ENCODE measurements around the gene ERH.
"Not testable (repeated sequence)": the region's sequence is repeated elsewhere in the genome, so short reads cannot be mapped to it uniquely, and the experiment has no call there.

The ERH gene

DNA sequence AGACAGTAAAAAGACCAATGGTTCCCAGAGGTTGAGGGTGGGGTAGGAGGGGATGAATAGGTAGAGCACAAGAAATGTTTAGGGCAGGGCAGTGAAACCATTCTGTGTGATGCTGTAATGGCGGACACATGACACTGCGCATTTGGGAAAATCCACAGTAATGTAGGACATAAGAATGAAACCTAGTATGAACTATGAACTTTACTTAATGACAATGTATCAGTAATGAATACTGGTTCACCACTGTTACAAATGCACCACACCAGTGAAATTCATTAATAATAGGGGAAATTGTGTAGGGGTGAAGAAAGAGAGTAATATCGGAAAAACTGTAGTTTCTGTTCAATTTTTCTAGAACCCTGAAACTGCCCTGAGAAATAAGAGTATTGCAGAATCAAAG, 5.6 kb downstream of the ERH start:
- no peak for DNase-seq

DNA sequence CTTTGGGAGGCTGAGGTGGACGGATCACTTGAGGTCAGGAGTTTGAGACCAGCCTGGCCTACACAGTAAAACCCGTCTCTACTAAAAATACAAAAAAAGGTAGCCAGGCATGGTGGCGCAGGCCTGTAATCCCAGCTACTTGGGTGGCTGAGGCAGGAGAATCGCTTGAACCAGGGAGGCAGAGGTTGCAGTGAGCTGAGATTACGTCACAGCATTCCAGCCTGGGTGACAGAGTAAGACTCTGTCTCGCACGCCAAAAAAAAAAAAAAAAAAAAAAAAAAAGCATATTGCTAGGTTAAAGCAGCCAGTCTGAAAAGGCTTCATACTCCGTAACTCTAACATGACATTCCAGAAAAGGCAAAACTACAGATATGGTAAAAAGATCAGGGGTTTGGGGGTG, 6.7 kb downstream of the ERH start:
- DNase-seq, result not testable (repeated sequence)

DNA sequence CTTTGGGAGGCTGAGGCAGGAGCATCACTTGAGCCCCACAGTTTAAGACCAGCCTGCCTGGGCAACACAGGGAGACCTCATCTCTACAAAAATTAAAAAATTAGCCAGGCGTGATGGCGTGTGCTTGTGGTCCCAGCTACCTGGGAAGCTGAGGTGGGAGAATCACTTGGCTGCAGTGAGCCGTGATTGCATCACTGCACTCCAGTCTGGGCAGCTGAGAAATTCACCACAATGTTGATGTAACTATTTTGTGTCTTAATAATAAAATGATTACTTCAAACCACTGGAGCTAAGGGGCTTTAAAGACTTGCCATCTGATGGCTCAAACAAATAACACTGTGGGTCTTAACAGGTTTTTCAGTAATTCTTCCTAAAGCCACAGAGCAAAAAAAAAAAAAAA, 10.8 kb downstream of the ERH start:
- no peak for DNase-seq

DNA sequence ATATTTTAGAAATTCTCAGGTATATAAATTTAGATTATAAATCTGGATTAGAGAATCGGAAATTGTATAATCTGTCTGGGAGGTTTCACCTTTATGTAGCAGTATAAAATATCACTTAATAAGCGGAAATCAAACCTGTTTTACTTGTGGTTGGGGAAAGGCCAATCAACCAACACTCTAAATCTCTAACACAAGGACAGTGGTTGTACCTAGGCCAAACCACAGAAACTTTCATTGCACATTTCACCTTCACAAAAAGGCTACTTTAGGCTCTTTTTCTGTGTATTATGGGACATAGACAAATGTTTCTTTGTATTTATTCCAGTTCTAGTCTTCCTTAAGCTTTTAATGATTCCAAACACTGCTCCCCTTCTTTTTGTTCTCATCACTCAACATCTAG, 19.8 kb downstream of the ERH start:
- DNase-seq, result no peak

DNA sequence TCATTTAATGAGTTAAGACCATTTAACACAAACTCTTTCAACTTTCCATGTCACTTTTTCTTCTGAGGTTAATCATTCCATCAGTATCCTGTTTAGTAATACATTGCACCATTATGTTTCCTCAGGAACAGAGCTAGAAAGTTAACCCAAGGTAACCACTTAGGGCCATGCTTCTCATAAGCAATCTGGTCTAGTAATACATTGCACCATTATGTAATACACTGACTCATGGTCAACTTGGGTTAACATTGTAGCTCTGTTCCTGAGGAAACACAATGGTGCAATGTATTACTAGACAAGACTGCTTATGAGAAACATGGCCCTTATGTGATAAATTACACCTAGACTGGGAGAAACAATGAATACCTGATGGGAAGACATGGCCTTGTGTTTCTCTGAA, 21.7 kb downstream of the ERH start:
- no peak for DNase-seq

DNA sequence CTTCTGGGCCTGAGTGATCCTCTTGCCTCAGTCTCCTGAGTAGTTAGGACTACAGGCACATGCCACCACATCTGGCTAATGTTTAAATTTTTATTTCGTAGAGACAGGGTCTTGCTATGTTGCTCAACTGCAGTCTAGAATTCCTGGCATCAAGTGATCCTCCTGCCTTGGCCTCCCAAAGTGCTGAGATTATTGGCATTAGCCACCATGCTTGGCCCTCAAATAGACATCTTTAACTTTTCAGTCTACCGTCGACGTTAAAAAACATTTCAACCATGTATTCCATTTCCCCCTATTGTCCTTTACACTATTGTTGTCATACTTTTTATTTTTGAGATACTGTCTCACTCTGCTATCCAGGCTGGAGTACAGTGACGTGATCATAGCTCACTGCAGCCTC, 22.4 kb downstream of the ERH start:
- no peak for DNase-seq

DNA sequence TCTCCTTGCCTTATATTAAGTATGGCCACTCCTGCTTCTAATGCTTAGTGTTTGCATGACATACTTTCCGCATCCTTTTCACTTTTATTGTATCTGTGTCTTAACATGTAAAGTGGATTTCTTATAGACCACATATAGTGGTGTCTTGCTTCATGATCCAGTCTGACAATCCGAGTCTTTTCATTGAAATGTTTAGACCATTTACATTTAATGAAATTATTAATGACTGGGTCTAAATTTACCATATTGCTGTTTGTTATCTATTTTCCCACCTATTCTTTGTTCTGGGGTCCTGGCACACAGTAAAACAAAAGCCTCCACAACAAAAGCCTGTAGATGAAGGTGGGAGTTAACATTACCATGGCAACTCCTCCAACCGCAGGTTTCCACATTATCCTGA, 22.9 kb downstream of the ERH start:
- no peak for DNase-seq

DNA sequence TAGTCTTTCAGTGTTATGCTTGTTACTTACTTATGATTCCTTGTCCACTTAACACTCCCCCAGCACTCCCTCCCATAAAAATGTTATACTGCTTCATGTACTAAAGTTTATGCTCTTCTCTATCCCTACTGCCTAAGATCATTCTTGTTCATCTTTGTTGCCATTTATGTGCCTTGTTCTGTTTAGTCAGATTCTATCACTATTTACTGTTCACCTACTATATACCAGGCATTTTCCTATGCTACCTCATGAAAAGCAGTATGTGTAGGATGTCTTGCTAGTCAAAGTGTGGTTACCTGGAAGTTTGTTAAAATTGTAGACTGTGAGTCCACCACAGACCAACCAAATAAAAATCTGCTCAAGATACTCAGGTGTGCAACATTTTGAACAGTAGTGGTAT, 23.9 kb downstream of the ERH start:
- DNase-seq, result no peak

DNA sequence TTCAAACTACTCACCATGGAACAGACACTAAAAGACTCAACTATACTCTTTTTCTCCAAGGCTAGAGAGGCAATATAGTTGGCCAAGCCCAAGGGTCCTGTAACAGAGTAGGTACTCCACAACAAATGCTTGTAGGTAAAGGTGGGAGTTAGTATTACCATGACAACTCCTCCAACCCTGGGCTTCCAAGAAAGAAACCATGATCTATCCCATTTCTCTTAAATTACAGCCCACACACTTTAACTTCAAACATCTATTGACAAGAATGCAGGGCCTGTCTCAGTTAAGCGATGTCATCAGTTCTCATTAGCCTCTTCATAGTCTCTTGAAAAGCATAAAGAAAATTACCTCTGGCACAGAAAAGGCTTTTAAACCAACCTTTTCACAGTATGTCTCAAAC, 25.0 kb downstream of the ERH start:
- no peak for DNase-seq

DNA sequence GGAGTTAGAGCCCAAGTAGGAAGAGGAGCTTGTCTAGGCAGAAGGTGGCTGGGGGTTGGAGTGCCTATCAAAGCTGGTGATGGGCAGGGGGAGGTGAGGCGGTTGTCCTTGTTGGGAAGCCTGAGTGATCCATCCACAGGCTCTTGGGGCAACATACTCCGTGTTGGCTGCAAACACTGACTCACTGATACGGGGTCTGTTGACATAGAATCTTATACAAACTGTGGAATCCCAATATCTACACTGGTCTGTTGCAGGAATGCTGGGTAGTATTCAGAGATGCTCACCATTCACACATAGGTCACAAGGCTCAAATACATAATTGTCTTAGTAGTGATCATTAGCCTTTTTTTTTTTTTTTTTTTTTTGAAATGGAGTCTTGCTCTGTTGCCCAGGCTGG, 26.0 kb downstream of the ERH start:
- no peak for DNase-seq

DNA sequence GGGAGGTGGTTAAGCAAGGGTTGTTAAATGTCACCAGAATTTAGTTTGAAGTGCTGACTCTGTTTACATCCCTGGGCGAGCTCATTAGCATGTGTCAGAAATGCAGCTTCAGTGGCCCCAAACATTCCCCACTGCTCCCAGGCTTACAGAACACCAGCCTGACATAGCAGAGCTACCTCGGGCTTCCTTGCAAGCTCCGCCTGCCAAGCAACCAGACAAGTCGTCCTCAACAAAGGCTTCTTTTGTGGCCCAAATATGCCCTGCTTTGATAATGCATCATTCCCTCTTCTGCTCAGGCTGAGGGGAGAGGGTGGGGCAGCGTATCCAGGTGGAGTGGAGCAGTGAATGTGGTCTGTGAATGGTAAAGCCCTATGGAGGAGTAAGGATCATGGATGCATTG, 28.0 kb downstream of the ERH start:
- no peak for DNase-seq

DNA sequence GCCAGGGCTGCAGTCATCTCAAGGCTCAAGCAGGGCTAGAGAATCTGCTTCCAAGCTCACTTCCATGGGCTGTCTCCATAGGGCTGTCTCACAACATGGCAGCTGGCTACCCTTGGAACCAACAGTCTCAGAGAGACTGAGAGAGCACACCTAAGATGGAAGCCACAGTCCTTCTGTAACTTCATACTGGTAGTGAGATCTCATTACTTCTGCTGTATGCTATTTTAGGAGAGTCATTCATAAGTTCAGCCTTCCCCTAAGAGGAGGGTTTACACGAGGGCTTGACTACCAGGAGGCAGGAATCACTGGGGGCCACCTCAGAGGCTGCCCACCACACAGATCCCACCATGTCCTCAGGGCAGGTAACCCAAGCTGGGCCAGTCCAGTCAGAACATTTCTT, 29.7 kb downstream of the ERH start:
- DNase-seq, result no peak

DNA sequence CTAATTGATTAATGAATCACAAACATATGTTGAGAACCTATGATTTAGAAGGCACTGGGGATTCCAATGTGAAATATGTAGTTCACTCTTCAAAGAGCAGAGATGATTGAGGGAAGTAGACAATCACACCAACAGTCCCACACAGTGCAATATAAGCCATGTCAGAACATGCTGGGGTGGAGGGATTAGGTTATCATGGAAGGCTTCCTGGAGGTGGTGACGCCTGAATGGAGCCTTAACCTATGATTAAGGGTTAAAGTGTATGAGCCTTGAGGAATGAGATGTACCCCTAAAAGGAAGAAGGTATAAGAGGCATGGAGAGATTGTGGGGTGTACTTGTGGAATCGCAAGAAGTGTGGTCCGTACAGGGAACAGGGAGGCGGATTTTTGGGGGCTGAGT, 31.3 kb downstream of the ERH start:
- DNase-seq, result no peak

DNA sequence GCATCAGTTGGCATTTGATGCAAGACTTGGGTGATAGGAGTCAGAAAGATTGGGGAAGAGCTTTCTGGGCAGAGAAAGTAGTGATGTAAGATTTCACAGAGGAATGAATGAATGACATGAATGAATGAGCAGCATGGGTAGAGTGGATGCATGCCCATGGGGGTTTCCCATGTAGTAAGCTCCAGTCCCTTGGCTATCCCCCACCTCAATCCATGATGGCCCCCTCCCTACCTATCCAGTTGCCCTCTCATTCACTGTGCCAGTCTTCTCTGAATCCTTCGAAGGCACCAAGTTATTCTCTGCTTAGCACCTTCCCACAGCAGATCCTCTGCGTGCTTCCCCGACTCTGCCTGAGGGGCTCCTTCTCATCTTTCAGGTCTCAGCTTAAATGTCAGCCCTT, 32.0 kb downstream of the ERH start:
- DNase-seq, result no peak

DNA sequence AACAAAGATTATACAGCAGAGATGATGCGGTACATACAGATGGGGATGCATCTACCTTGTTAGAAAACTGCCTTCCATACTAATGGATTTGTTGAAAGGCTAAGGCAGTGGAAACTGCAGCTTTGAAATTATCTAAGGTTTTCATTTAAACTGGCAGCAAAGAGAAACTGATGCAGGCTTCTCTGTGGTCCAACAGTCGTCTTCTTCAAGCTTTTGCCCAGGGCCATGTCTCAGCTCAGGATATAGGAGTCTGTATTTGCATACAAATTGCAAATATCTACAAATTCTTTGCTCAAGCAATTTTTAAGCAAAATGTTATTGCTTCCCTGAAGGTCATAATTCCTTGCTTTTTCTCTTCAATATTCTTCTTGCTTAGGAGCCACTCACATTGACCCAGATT, 33.7 kb downstream of the ERH start:
- no peak for DNase-seq

DNA sequence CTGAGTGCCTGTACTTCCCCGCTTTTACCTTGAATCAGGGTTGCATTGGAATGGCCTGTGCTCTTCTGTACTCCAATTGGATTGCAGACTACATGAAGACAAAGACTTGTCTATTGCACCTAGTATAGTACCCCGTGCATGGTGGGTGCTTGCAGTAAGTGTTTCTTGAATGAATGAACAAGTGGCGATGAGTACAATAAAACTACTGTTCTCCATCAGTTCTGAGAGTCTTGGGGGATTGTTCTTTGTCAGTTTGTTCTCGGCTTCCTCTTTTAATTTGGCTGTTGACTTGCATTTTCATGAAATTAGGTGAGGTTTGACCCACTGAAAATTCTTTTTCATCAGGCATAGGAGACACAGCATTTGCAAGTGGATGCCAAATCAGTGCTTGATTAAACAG, 34.1 kb downstream of the ERH start:
- DNase-seq, result no peak

DNA sequence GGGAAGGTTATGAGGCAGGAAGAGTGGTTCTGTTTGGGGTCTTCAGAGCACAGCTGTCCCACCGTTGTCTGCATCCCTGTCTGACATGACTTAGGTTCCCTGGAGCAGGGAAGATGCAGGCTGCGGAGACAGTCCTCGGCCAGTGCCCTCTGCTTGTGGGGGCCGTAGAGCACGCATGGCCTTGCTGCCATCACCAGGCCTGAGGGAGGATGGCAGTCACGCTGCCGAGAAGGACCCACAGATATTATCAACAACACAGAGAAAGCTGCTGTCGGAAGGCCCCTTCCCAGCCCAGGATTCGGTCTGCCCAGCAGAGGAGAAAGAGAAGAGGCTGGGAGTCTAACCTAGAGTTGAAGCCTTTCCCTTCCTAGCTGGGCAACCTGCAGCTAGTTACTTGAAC, 35.0 kb downstream of the ERH start:
- DNase-seq, result peak in 1 of 2 experiments; percentile 21

DNA sequence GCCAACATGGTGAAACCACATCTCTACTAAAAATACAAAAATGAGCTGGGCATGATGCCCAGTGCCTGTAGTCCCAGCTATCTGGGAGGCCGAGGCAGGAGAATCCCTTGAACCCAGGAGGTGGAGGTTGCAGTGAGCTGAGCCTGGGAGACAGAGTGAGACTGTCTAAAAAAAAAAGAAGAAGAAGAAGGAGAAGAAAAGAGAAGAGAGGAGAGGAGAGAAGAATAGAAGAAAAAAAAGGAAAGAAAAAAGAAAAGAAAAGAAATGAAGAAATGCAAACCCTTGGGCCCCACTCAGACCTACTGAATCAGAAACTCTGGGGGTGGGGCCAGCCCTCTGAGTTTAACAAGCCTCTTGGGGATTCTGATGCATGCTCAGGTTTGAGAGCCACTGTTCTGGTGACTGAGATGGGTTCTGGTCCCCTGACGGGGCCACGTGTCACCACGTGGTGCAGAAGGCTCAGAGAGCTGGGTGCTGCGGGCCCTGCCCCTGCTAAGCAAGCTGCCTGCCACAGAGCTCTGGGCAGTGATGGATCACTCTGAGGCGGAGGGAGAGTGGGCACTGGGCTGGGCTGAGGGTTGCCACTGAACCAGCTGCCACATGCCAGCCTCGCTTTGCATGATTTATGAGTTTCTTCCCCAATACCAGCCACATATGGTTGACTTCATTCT, 37.5 kb downstream of the ERH start:
- DNase-seq, result peak in 1 of 2 experiments; percentile 25

DNA sequence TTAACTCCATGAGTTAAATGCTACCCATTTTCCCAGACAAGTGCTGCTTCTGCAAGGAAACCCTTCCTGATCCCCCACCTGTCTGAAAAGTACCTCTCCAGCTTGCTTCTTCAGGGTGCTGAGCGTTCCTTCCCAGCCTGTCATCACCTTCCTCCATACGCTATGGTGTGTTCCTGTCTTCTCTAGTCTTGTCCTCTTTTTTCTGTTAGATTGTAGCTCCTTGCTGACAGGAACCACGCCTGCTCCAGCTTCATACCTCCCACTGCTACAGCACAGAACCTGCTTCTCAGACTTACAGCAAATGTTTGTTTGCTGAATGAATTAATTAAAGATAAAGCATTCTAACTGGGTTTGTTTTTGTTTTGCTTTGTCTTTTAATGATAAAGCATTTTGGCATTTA, 39.1 kb downstream of the ERH start:
- no peak for DNase-seq

DNA sequence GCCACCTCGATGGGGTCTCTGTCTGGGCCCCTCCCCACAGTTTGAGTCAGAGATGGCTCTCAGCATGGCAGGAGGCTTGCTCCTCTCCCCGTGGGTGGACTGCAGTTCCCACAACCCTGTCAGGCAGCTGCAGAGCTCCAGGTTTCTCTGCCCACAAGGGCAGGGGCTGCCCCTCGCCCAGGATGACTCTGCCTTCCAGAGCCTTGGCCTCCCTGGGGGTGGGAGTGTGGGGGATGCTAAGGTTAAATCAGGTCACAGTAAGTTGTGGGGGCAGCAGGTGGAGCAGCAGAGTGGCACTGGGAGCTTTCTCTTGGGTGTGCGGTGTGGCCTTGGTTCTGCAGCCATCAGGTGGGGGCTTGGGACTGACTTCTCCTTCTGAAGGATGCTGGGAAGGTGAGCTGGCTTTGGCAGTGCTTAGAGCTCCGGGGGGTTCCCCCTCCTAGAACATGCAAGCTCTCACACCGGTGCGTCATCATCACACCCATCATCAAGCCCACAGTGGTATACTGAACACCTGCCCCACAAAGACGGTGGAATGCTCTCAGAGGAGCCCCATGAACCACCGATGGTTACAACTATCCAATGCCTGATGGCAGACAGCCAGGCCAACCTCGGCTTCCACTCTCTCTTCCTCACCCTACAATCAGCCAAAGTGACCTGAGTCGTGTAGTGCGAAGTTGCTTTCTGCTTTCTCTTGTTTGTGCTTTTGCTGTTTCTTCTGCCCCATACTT, 39.7 kb downstream of the ERH start:
- no peak for DNase-seq

DNA sequence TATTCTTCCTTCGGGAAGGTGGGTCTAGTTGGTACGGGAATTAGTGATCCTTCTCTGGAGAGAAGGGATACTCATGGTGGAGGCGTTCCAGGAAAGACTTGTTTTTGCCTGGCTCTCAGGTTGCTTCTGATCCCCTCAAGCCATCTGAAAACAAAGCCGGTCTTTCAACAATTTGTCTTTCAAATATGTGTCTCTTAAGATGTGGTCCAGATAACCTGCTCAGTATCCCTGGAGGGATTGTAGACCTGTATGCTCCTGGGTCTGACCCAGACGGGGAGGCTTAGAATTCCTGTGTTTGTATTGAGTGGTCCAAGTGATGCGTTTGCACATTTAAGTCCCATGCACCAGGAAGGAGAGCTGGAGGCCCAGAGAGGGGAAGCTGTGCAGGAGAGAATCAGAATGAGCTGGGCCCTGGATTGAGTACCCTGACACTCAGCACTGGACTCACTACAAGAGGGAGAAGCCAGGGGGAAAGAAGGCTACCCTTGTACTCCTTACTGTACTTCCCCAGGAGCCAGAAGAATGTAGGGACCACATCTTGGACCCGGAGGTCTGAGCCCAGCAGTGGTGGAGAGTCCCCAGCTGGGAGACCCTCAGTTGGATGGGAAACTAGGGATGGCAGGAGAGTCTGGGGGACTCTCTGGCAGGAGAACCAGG, 40.4 kb downstream of the ERH start:
- no peak for DNase-seq

DNA sequence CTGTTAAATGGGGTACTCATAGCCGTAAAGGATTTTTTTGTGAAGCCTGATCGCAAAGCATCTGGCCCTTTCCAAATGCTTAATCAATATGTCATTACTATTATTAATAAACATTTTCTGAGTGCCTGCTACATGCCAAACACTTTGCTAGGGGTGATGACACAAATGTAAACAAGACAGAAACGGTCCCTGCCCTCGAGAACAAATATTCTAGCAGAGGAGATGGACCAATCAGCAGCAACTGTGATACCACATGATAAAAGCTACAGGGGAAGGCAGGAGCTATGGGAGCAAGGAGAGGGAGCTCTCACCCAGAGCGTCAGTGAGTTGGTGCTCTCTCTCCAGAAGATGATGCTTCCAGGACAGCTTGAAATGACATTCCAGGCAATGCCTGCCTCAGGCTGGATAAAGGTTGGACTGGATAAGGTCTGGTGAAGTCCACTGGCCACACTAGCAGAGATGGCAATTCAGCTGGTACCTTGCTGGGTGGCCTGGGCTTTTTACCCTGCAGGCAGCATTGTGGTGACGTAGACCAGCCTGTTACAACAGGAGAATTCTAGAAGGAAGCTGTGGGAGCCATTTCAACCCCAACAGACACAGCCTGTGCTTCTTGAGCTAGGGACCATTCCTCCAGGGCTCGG, 41.1 kb downstream of the ERH start:
- DNase-seq, result no peak

DNA sequence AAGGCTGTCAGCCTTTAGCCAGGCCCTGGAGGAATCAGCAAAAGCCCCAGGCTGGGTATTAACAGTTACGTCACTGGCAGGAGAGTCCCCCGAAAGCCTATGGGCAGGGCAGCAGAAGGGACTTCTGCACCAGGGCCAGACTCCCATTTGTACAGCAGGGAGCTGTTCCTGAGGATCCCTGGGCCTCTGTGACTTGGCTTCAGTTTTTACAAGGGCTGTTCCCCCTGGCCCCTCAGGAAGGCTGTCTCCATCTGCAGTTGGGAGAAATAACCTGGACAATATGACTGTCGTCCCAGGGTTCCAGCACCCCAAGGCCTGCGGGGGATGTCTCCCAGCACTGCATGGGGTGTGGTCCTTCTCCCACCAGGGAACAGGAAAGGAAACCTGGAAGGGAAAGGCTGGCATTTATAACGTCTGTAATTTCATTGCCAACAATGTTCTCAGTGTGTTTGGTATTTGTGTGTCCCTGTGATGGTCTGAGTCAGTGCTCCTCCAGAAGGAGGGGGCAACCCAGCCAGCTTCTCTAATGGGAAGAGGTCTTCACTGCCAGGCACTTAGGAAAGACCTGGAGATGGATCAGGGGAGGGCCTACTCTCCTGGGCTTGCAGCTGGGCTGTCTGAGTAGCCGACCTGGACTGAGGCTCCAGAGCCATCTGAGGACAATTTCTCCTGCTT, 42.4 kb downstream of the ERH start:
- peak; percentile 40 to 80 for DNase-seq

Measured in NCI-H446 (cell line).